ENCODE data around the gene SPSB3.

DNA sequence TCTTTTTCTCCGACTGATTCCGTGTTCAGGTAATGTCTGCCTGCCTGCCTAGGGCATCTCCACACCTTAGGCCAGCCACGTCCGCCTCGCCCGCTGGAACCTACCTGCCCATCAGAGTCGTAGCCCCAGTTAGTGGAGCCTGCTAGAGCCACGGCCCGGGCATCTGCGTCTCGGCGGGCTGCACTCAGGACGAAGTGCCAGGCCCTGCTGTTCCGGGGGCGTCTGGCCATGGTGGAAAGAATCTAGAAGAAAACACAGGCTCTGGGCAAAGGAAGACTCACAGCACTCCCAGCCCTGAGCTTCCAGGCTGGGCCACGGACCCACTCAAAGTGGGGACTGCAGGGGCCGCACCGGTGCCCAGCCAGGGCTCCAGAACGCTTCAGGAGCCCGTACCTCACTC is 1.1 kb downstream of the SPSB3 start:
- TF ChIP-seq, protein P1, sequence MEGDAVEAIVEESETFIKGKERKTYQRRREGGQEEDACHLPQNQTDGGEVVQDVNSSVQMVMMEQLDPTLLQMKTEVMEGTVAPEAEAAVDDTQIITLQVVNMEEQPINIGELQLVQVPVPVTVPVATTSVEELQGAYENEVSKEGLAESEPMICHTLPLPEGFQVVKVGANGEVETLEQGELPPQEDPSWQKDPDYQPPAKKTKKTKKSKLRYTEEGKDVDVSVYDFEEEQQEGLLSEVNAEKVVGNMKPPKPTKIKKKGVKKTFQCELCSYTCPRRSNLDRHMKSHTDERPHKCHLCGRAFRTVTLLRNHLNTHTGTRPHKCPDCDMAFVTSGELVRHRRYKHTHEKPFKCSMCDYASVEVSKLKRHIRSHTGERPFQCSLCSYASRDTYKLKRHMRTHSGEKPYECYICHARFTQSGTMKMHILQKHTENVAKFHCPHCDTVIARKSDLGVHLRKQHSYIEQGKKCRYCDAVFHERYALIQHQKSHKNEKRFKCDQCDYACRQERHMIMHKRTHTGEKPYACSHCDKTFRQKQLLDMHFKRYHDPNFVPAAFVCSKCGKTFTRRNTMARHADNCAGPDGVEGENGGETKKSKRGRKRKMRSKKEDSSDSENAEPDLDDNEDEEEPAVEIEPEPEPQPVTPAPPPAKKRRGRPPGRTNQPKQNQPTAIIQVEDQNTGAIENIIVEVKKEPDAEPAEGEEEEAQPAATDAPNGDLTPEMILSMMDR (tag by site-specific recombination; IDR thresholded peaks at IDR 0.05): no peak
- TF ChIP-seq SP2 (tag by site-specific recombination; IDR thresholded peaks at IDR 0.05) (no peak), ZNF274 (IDR thresholded peaks at IDR 0.05; ENCODE audit: low read length) (no peak), ZNF274 (tag by site-specific recombination; IDR thresholded peaks at IDR 0.05; ENCODE audit: borderline replicate concordance) (no peak)
